ENCODE measurements around the gene PNPLA7. TPM values are rescaled to one million over a fixed set of nuclear protein-coding genes. Genes with fewer than 3 reads are reported as not detected.

PNPLA7 gene
- total RNA-seq, 1 experiment from 2014 or later: 1.8 TPM

DNA sequence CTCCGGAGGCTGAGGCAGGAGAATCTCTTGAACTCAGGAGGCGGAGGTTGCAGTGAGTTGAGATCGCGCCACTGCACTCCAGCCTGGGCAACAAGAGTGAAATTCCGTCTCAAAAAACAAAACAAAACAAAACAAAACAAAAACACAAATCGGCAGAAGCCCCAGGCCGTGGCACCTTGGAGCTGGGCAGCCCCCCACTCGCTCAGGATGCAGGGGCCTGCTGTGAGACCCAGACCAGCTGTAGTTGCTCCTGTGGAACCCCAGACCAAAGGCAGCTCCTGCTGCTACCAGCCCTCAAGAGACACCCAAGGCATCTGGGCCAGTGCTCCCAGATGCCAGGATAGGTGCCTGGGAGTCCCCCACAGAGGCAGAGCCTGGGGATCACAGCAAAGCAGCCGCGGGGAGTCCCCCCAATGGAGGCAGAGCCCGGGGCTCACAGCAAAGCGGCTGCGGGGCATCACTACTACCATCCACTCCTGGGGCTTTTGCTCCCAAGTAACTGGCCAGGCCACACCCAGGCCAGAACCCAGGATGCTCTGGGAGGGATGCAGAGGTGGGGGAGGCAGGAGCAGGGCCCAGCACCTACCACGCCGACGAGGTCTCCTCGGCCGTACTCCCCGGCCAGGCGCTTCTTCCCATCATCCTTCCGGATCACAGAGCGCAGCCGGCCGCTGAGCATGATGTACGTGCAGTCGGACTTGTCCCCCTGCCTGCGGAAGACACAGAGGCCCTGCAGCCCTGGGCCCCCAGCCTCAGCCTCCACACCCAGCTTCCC, 53.4 kb downstream of the PNPLA7 start:
- RAD21 ChIA-PET (ENCODE audit: low non-redundant PET in 1 of 2, low total read pairs in 2 of 2, uncharacterized antibody in 2 of 2, unreplicated experiment in 2 of 2): no interaction called here
- CTCF ChIA-PET: no interaction called here
- DNase-seq (ENCODE audit: low read depth, low spot score): no peak
- POLR2A ChIA-PET: no interaction called here
- no peak for ATAC-seq
- peaks cover 2 to 19% of the 10 kb centered on the region in 2 experiments; a peak in 3 of 4 replicates for H3K4me1 ChIP-seq (ENCODE audit: control insufficient read depth in 1 of 2, insufficient read depth in 2 of 2, low read length in 2 of 2)
- no peaks in the 10 kb centered on the region; a peak in 1 of 4 replicates for H3K9me3 ChIP-seq (ENCODE audit: control insufficient read depth in 1 of 2, insufficient read depth in 1 of 2, low read depth in 1 of 2, low read length in 2 of 2)
- H3K9me2 ChIP-seq (ENCODE audit: insufficient read depth): no peaks in the 10 kb centered on the region
- H3K4me3 ChIP-seq (replicated peaks in 1 of 2; ENCODE audit: low read depth in 1 of 2, low read length in 2 of 2): no peak overlapping the region
- no peaks in the 10 kb centered on the region for H4K20me1 ChIP-seq (ENCODE audit: insufficient read depth)
- no peak overlapping the region for H3K27ac ChIP-seq (ENCODE audit: low read depth, low read length)
- intact Hi-C loops (cut with micrococcal nuclease): no loop called here
- no peaks in the 10 kb centered on the region for H3K36me3 ChIP-seq (ENCODE audit: control insufficient read depth in 1 of 2, insufficient read depth in 2 of 2, low read length in 2 of 2)
- H3K4me2 ChIP-seq (ENCODE audit: low read length): no peak overlapping the region
- no peaks in the 10 kb centered on the region for H3K79me2 ChIP-seq (ENCODE audit: insufficient read depth, low read length)
- H3K9ac ChIP-seq (ENCODE audit: low read length): no peak overlapping the region
- H3K27me3 ChIP-seq (ENCODE audit: insufficient read depth, low read length): no peaks in the 10 kb centered on the region
- H2AFZ ChIP-seq (ENCODE audit: low read depth, low read length, poor library complexity, severe bottlenecking): no peak overlapping the region
- no TSS peak for BruUV-seq (replicated peaks)
- no peak for TF ChIP-seq EZH2 (IDR thresholded peaks at IDR 0.05)
- no peak for TF ChIP-seq SP1 (IDR thresholded peaks at IDR 0.05; ENCODE audit: low read depth)
- no peak for TF ChIP-seq TCF7L2 (IDR thresholded peaks at IDR 0.05; ENCODE audit: borderline replicate concordance, extremely low read depth, insufficient read depth, insufficient read length)

DNA sequence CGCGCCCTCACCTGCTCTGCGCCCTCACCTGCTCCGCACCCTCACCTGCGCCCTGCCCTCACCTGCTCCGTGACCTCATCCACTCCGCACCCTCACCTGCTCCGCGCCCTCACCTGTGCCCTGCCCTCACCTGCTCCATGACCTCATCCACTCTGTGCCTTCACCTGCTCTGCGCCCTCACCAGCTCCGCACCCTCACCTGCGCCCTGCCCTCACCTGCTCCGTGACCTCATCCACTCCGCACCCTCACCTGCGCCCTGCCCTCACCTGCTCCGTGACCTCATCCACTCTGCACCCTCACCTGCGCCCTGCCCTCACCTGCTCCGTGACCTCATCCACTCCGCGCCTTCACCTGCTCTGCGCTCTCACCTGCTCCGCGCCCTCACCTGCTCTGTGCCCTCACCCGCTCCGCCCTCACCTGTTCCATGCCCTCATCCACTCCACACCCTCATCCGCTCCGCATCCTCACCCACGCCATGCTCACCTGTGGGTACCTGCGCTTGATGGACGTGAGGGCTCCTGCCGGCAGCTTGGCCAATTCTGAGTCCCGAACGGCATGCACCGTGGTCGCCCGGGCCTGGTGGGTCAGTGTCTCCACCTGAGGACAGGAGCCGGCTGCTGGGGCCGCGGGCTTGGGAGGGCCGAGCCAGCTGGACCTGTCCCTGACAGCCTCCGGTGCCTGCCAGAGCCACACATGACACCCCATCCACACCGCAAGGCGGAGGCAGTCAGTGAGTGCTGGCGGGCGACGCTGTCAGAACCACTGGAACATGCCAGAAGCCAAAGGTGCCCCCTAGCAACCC, 55.5 kb downstream of the PNPLA7 start:
- H3K27ac ChIP-seq (ENCODE audit: low read depth, low read length): no peak overlapping the region

More for the DNA sequence above, 55.5 kb downstream of the PNPLA7 start:
- H3K9me3 ChIP-seq (ENCODE audit: control insufficient read depth in 1 of 2, insufficient read depth in 1 of 2, low read depth in 1 of 2, low read length in 2 of 2): no peaks in the 10 kb centered on the region; a peak in 1 of 4 replicates
- POLR2A ChIA-PET: no interaction called here
- no peaks in the 10 kb centered on the region for H4K20me1 ChIP-seq (ENCODE audit: insufficient read depth)
- DNase-seq (ENCODE audit: low read depth, low spot score) (no peak), ATAC-seq (no peak)
- no peaks in the 10 kb centered on the region for H3K79me2 ChIP-seq (ENCODE audit: insufficient read depth, low read length)
- RAD21 ChIA-PET (ENCODE audit: low non-redundant PET in 1 of 2, low total read pairs in 2 of 2, uncharacterized antibody in 2 of 2, unreplicated experiment in 2 of 2): no interaction called here
- BruUV-seq (replicated peaks): no TSS peak
- no peaks in the 10 kb centered on the region for H3K36me3 ChIP-seq (ENCODE audit: control insufficient read depth in 1 of 2, insufficient read depth in 2 of 2, low read length in 2 of 2)
- CTCF ChIA-PET: no interaction called here
- intact Hi-C loops (cut with micrococcal nuclease): no loop called here
- H2AFZ ChIP-seq (ENCODE audit: low read depth, low read length, poor library complexity, severe bottlenecking): no peak overlapping the region
- H3K27me3 ChIP-seq (ENCODE audit: insufficient read depth, low read length): no peaks in the 10 kb centered on the region
- no peaks in the 10 kb centered on the region for H3K9me2 ChIP-seq (ENCODE audit: insufficient read depth)
- H3K9ac ChIP-seq (ENCODE audit: low read length): no peak overlapping the region
- no peak overlapping the region for H3K4me2 ChIP-seq (ENCODE audit: low read length)
- H3K4me1 ChIP-seq (ENCODE audit: control insufficient read depth in 1 of 2, insufficient read depth in 2 of 2, low read length in 2 of 2): peaks cover 2 to 19% of the 10 kb centered on the region in 2 experiments; a peak in 3 of 4 replicates
- TF ChIP-seq ELF1 (IDR thresholded peaks at IDR 0.05; ENCODE audit: borderline replicate concordance, low read depth): no peak
- TF ChIP-seq SIN3A (IDR thresholded peaks at IDR 0.05; ENCODE audit: low read depth): no peak
- no peak for TF ChIP-seq ZFX (IDR thresholded peaks at IDR 0.05)
- no peak overlapping the region for H3K4me3 ChIP-seq (replicated peaks in 1 of 2; ENCODE audit: low read depth in 1 of 2, low read length in 2 of 2)
